Duodenal mucosa (tissue), 2 donors: ENCODE measurements around the gene SLC16A11.

ENCODE experiments used
- H3K27ac ChIP-seq: one replicate; pipeline ENCODE4 v1.7.0; 2013; ENCODE audit warnings: low read depth, low read length
- H3K27me3 ChIP-seq, 2 donors: one replicate each; pipeline ENCODE4 v1.7.0; 2013; ENCODE audit warnings: low read length in 2 of 2, control low read depth in 1 of 2; ENCODE audit not compliant: insufficient read depth in 2 of 2, control insufficient read depth in 1 of 2
- H3K36me3 ChIP-seq, 2 donors: one replicate each; pipeline ENCODE4 v1.7.0; 2013; ENCODE audit warnings: low read length in 2 of 2, control low read depth in 1 of 2; ENCODE audit not compliant: insufficient read depth in 2 of 2, control insufficient read depth in 1 of 2
- H3K4me1 ChIP-seq, 2 donors: one replicate each; pipeline ENCODE4 v1.7.0; 2013; ENCODE audit warnings: low read length in 2 of 2, control low read depth in 1 of 2; ENCODE audit not compliant: insufficient read depth in 2 of 2, control insufficient read depth in 1 of 2
- H3K4me3 ChIP-seq, 2 donors: one replicate each; pipeline ENCODE4 v1.7.0; 2013; ENCODE audit warnings: low read length in 2 of 2, low read depth in 1 of 2
- H3K9ac ChIP-seq, 2 donors: one replicate each; pipeline ENCODE4 v1.7.0; 2013; ENCODE audit warnings: low read length in 2 of 2, low read depth in 1 of 2
- H3K9me3 ChIP-seq, 2 donors: one replicate each; pipeline ENCODE4 v1.7.0; 2013; ENCODE audit warnings: low read length in 2 of 2, control low read depth in 1 of 2; ENCODE audit not compliant: control insufficient read depth in 1 of 2

Gene SLC16A11

GRCh38 chr17:7078711-7079110 is 34.8 kb upstream of the SLC16A11 start:
- Histone ChIP-seq H3K9me3 (no peaks in the 10 kb centered on the region), H3K9ac (no peak overlapping the region), H3K27me3 (no peaks in the 10 kb centered on the region), H3K36me3 (no peaks in the 10 kb centered on the region), H3K4me1 (no peaks in the 10 kb centered on the region), H3K4me3 (peak overlapping the region in 1 of 2 donors; percentile 28), H3K27ac (no peak overlapping the region)

DNA sequence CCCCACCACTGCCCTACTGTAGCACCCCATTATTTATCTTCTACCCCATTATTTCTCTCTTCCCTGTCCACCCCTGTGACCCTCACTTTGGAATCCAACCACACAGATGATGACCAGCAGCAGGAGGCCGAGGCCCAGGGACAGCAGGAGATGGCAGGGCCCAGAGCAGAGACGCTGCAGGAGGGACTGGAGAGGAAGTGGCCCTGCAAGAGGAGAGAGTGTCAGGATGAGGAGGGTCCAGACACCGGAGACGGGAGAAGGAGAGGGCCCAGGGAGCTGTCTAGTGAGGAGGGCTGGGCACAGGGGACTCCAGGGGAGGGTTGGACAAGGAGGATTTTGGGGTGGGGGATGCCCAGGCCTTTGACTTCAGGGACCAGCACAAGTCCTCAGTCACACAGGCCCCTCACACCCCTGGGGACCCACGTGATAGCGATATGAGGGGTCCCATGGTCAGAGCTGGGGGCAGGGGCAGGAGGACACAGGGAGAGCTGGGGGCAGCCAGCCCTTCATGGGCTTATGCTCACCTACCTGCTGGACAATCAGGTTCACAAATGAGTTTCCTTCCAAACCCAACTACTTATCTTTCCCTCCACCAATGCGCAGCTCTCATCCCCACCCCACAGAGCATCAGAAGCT is 34.1 kb upstream of the SLC16A11 start:
- Histone ChIP-seq H3K36me3 (no peaks in the 10 kb centered on the region), H3K9ac (no peak overlapping the region), H3K4me1 (no peaks in the 10 kb centered on the region), H3K27me3 (no peaks in the 10 kb centered on the region), H3K4me3 (no peak overlapping the region), H3K27ac (no peak overlapping the region), H3K9me3 (no peaks in the 10 kb centered on the region)

DNA sequence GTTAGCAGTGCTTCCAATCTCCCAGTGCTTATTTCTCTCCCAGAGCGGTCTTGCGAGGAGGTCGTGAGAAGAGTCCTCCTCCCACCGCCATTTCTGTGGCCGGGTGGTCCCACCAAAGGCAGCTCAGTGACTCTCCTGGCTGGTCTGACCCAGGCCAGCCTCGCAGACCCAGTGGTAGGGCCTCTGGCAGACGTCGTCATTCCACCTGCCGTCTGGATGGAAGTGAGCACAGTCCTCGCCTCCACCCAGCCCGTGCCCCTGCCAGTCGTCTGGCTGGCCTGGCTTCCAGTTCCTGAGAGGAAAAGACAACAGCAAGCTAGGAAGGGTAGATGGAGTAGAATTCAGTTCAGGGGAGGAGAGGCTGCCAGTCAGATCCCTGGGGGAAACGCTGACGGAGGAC is 31.0 kb upstream of the SLC16A11 start:
- Histone ChIP-seq H3K27ac (no peak overlapping the region), H3K36me3 (no peaks in the 10 kb centered on the region), H3K9me3 (no peaks in the 10 kb centered on the region), H3K4me1 (no peaks in the 10 kb centered on the region), H3K9ac (no peak overlapping the region), H3K4me3 (no peak overlapping the region), H3K27me3 (no peaks in the 10 kb centered on the region)

GRCh38 chr17:7072406-7072805 is 28.5 kb upstream of the SLC16A11 start:
- Histone ChIP-seq H3K36me3 (no peaks in the 10 kb centered on the region), H3K9me3 (peaks cover 5 to 7% of the 10 kb centered on the region in 2 donors), H3K9ac (no peak overlapping the region), H3K4me1 (no peaks in the 10 kb centered on the region), H3K27me3 (no peaks in the 10 kb centered on the region), H3K4me3 (no peak overlapping the region), H3K27ac (no peak overlapping the region)

DNA sequence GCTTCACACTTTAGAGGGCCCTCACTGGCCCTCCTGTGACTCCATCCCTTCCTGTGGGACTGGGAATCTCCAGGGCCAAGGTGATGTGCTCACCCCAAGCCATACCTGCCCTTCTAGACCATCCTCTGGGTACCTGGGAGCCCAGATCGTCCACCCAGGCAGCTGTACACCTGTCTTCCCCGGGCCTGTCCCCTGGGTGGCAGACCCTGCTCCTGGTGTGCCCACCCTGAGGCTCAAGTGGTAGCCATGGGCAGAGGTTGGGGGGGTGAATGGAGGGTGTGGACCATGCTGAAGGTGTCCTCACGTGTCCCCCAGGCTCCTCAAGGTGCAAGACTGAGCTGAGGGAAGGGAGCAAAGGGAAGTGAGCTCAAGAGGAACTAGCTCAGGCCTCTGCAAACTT is 26.8 kb upstream of the SLC16A11 start:
- Histone ChIP-seq H3K4me3 (no peak overlapping the region), H3K4me1 (no peaks in the 10 kb centered on the region), H3K27ac (no peak overlapping the region), H3K36me3 (no peaks in the 10 kb centered on the region), H3K27me3 (no peaks in the 10 kb centered on the region), H3K9ac (no peak overlapping the region), H3K9me3 (peaks cover 5 to 7% of the 10 kb centered on the region in 2 donors)

DNA sequence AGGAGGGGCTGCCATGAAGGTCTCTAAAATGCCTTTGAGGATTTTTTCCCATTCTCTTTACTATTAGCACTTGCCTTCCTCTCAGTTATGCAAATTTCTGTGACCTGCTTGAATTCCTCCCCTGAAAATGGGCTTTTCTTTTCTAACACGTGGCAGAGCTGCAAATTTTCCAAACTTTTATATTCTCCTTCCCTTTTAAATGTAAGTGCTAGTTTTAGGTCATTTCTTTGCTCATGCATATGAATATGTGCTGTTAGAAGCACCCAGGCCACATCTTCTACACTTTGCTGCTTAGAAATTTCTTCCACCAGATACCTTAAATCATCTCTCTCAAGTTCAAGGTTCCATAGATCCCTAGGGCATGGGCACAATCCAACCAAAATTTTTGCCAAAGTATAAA is 24.4 kb upstream of the SLC16A11 start:
- H3K4me1 ChIP-seq = no peaks in the 10 kb centered on the region
- H3K27me3 ChIP-seq = no peaks in the 10 kb centered on the region
- H3K27ac ChIP-seq = no peak overlapping the region
- H3K9ac ChIP-seq = no peak overlapping the region
- H3K36me3 ChIP-seq = no peaks in the 10 kb centered on the region
- no peak overlapping the region for H3K4me3 ChIP-seq
- peaks cover 5 to 7% of the 10 kb centered on the region in 2 donors for H3K9me3 ChIP-seq

GRCh38 chr17:7067198-7067597 is 23.3 kb upstream of the SLC16A11 start:
- Histone ChIP-seq H3K4me3 (no peak overlapping the region), H3K9me3 (peaks cover 5 to 7% of the 10 kb centered on the region in 2 donors), H3K36me3 (no peaks in the 10 kb centered on the region), H3K27ac (no peak overlapping the region), H3K9ac (no peak overlapping the region), H3K27me3 (no peaks in the 10 kb centered on the region), H3K4me1 (no peaks in the 10 kb centered on the region)

GRCh38 chr17:7064261-7064660 is 20.4 kb upstream of the SLC16A11 start:
- no peaks in the 10 kb centered on the region for H3K4me1 ChIP-seq
- H3K9me3 ChIP-seq = peaks cover 5 to 7% of the 10 kb centered on the region in 2 donors
- H3K27me3 ChIP-seq = no peaks in the 10 kb centered on the region
- H3K4me3 ChIP-seq = no peak overlapping the region
- no peaks in the 10 kb centered on the region for H3K36me3 ChIP-seq
- H3K9ac ChIP-seq = no peak overlapping the region
- no peak overlapping the region for H3K27ac ChIP-seq

- Histone ChIP-seq H3K9ac (no peak overlapping the region), H3K4me3 (no peak overlapping the region)
Measured at GRCh38 chr17:7063518-7064094, 19.7 kb upstream of the SLC16A11 start.

GRCh38 chr17:7060165-7060891 is 16.4 kb upstream of the SLC16A11 start:
- no peak overlapping the region for H3K9ac ChIP-seq
- H3K27me3 ChIP-seq = no peaks in the 10 kb centered on the region
- H3K36me3 ChIP-seq = no peaks in the 10 kb centered on the region
- H3K4me1 ChIP-seq = no peaks in the 10 kb centered on the region
- H3K27ac ChIP-seq = no peak overlapping the region
- no peak overlapping the region for H3K4me3 ChIP-seq
- H3K9me3 ChIP-seq = no peaks in the 10 kb centered on the region

More at GRCh38 chr17:7063518-7064094, 19.7 kb upstream of the SLC16A11 start:
- H3K4me1 ChIP-seq = no peaks in the 10 kb centered on the region
- no peaks in the 10 kb centered on the region for H3K36me3 ChIP-seq
- peaks cover 5 to 7% of the 10 kb centered on the region in 2 donors for H3K9me3 ChIP-seq
- no peak overlapping the region for H3K27ac ChIP-seq
- H3K27me3 ChIP-seq = no peaks in the 10 kb centered on the region
